ENCODE results near the gene PAM.
A peak's percentile ranks its signal among the peaks of the same experiment; 100 is the strongest.

PAM gene

DNA sequence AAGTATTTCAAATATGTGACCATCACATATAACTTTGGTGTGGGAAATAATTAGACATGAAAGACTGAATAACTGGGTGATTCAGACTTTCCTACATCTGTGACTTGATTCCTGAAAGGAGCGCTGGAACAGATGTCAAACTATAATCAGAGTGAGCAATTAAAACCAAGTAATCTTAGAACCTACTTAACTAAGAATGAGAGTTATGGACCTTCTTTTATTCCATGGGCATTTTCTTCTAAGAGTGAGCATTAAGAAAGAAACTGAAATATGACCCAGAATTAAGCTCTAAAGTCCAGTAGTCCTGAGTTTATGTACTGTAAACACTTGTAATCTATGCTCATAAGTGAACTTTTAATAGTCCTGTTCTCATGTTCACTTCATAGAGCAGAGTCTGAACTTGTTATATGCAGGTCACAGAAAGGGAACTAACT is 68.4 kb downstream of the PAM start:
- DNase-seq (ENCODE audit: insufficient read length) (no peak), FAIRE-seq (peak; percentile 36)
- TF ChIP-seq POLR2A (IDR thresholded peaks at IDR 0.05; ENCODE audit: low read depth, low read length) (no peak), TAF1 (IDR thresholded peaks at IDR 0.05; ENCODE audit: borderline replicate concordance, low read depth, low read length) (no peak), POLR2AphosphoS5 (IDR thresholded peaks at IDR 0.05; ENCODE audit: low read depth, low read length) (no peak)

DNA sequence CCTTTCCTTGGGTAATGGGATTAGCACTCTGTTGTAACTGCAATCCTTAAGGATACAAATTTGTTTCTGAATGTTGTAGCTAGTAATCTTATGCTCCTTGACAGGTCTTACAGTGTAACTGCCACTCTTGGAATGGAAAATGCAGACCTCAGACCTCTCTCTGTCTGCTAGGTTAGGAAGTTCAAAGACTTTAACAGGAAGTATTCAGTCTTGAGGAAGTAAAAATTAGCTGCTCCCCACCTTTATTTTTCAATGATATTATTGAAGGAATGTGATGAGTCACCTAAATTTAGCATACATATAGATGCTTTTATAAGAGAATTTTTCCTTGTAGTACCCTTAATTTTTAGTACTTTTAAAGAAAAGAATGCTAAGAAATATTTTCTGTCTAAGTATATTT is 71.5 kb downstream of the PAM start:
- no peak for FAIRE-seq
- TF ChIP-seq POLR2A (IDR thresholded peaks at IDR 0.05; ENCODE audit: low read depth, low read length): no peak
- no peak for TF ChIP-seq POLR2AphosphoS5 (IDR thresholded peaks at IDR 0.05; ENCODE audit: low read depth, low read length)
- TF ChIP-seq TAF1 (IDR thresholded peaks at IDR 0.05; ENCODE audit: borderline replicate concordance, low read depth, low read length): no peak
- DNase-seq (ENCODE audit: insufficient read length): no peak

DNA sequence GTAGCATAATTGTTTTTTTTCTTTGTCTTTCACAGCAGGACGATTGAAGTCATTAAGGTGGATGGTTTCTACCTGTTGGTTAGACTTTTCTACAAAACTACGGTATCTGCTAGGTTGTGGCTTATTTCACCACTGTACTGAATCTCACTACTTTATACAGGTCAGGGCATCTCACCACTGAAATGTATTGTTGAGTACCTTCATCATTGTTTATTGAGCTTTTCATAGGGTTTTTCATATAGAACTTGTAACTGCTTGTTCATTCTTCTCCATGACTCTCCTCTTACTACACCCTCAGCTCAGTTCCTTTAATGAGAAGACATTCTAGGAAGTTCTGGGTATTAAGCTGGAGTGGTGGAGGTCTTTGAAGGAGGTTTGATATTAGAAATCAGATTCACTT is 75.1 kb downstream of the PAM start:
- peak; percentile 46 for FAIRE-seq
- no peak for DNase-seq (ENCODE audit: insufficient read length)
- no peak for TF ChIP-seq TAF1 (IDR thresholded peaks at IDR 0.05; ENCODE audit: borderline replicate concordance, low read depth, low read length)

DNA sequence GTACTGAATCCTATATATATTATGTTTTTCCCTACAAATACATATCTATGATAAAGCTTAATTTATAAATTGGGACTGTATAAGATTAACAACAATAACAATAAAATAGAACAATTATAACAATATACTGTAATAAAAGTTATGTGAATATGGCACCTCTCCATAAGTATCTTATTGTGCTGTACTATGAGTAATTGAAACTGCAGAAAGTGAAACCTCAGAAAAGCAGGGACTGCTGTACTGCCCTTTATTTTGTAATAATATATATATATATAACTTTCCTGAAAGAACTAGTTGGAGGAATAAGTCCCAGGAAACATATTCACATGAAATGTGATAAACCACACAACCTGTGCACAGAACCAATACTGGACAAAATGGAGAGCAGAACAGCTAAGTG is 77.3 kb downstream of the PAM start:
- DNase-seq (ENCODE audit: insufficient read length) (no peak), FAIRE-seq (no peak)
- TF ChIP-seq POLR2AphosphoS5 (IDR thresholded peaks at IDR 0.05; ENCODE audit: low read depth, low read length) (no peak), TAF1 (IDR thresholded peaks at IDR 0.05; ENCODE audit: borderline replicate concordance, low read depth, low read length) (no peak), POLR2A (IDR thresholded peaks at IDR 0.05; ENCODE audit: low read depth, low read length) (no peak)

DNA sequence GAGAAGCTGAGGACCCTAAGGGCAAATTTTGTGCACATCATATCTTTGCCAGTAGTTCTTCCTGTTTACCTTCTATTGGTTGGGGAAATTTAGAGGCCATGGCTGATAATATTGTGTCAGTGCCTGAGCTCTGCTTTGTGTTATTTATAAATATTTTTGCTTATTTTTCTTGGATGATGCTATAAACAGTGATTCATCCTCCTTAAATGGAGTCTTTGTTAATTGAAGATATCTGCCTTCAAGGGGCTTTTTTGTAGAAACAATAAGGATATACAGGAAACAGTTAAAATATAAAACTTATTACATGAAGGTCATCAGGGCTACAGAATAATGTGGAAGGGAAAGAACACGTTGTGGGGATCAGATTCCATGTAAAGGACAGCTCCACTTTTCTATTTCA is 78.0 kb downstream of the PAM start:
- TF ChIP-seq POLR2AphosphoS5 (IDR thresholded peaks at IDR 0.05; ENCODE audit: low read depth, low read length) (no peak), TAF1 (IDR thresholded peaks at IDR 0.05; ENCODE audit: borderline replicate concordance, low read depth, low read length) (no peak), POLR2A (IDR thresholded peaks at IDR 0.05; ENCODE audit: low read depth, low read length) (no peak)
- FAIRE-seq: no peak
- no peak for DNase-seq (ENCODE audit: insufficient read length)

GRCh38 chr5:102834438-102834964 is 79.4 kb downstream of the PAM start:
- FAIRE-seq (no peak), DNase-seq (ENCODE audit: insufficient read length) (no peak)
- no peak for TF ChIP-seq POLR2AphosphoS5 (IDR thresholded peaks at IDR 0.05; ENCODE audit: low read depth, low read length)
- no peak for TF ChIP-seq POLR2A (IDR thresholded peaks at IDR 0.05; ENCODE audit: low read depth, low read length)
- no peak for TF ChIP-seq TAF1 (IDR thresholded peaks at IDR 0.05; ENCODE audit: borderline replicate concordance, low read depth, low read length)

DNA sequence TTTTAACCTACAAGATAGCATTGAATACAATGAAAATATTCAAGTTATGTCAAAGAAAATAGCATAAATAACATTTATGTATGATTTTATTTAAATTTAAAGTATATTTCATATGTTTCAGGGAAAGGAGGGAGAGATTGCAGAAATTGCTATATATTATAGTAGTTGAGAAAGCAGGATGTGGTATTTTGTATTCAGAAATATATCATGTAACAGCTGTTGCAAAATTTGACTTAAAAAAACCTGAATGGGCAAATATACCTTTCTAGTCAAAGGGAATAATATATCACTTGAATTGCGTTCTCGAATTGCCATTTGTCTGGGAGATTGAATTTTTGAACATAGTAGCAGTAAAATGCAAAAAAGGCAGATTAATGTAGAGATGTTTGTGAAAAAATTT is 80.6 kb downstream of the PAM start:
- DNase-seq (ENCODE audit: insufficient read length): no peak
- no peak for FAIRE-seq
- TF ChIP-seq TAF1 (IDR thresholded peaks at IDR 0.05; ENCODE audit: borderline replicate concordance, low read depth, low read length) (no peak), POLR2AphosphoS5 (IDR thresholded peaks at IDR 0.05; ENCODE audit: low read depth, low read length) (no peak), POLR2A (IDR thresholded peaks at IDR 0.05; ENCODE audit: low read depth, low read length) (no peak)

- DNase-seq (ENCODE audit: insufficient read length) (no peak), FAIRE-seq (no peak)
- no peak for TF ChIP-seq TAF1 (IDR thresholded peaks at IDR 0.05; ENCODE audit: borderline replicate concordance, low read depth, low read length)
- TF ChIP-seq POLR2AphosphoS5 (IDR thresholded peaks at IDR 0.05; ENCODE audit: low read depth, low read length): no peak
- no peak for TF ChIP-seq POLR2A (IDR thresholded peaks at IDR 0.05; ENCODE audit: low read depth, low read length)
These were observed 85.9 kb downstream of the PAM start for GRCh38 chr5:102841021-102841420.

- no peak for DNase-seq (ENCODE audit: insufficient read length)
- FAIRE-seq: no peak
- TF ChIP-seq TAF1 (IDR thresholded peaks at IDR 0.05; ENCODE audit: borderline replicate concordance, low read depth, low read length) (no peak), POLR2AphosphoS5 (IDR thresholded peaks at IDR 0.05; ENCODE audit: low read depth, low read length) (no peak), POLR2A (IDR thresholded peaks at IDR 0.05; ENCODE audit: low read depth, low read length) (no peak)
These were observed 88.9 kb downstream of the PAM start for GRCh38 chr5:102843997-102844396.

- FAIRE-seq: no peak
- DNase-seq (ENCODE audit: insufficient read length): no peak
- TF ChIP-seq POLR2AphosphoS5 (IDR thresholded peaks at IDR 0.05; ENCODE audit: low read depth, low read length): no peak
- no peak for TF ChIP-seq POLR2A (IDR thresholded peaks at IDR 0.05; ENCODE audit: low read depth, low read length)
- no peak for TF ChIP-seq TAF1 (IDR thresholded peaks at IDR 0.05; ENCODE audit: borderline replicate concordance, low read depth, low read length)
These were observed 89.9 kb downstream of the PAM start for GRCh38 chr5:102845041-102845440.

- DNase-seq (ENCODE audit: insufficient read length): no peak
- FAIRE-seq: no peak
- TF ChIP-seq POLR2AphosphoS5 (IDR thresholded peaks at IDR 0.05; ENCODE audit: low read depth, low read length) (no peak), POLR2A (IDR thresholded peaks at IDR 0.05; ENCODE audit: low read depth, low read length) (no peak), TAF1 (IDR thresholded peaks at IDR 0.05; ENCODE audit: borderline replicate concordance, low read depth, low read length) (no peak)
These were observed 95.4 kb downstream of the PAM start for GRCh38 chr5:102850503-102850902.

GRCh38 chr5:102853680-102854079 is 98.6 kb downstream of the PAM start:
- no peak for TF ChIP-seq POLR2AphosphoS5 (IDR thresholded peaks at IDR 0.05; ENCODE audit: low read depth, low read length)
- TF ChIP-seq POLR2A (IDR thresholded peaks at IDR 0.05; ENCODE audit: low read depth, low read length): no peak
- TF ChIP-seq TAF1 (IDR thresholded peaks at IDR 0.05; ENCODE audit: borderline replicate concordance, low read depth, low read length): no peak
- DNase-seq (ENCODE audit: insufficient read length) (no peak), FAIRE-seq (no peak)

Data from GM12892 (cell line).